ENCODE measurements around the gene ADCY7.

DNA sequence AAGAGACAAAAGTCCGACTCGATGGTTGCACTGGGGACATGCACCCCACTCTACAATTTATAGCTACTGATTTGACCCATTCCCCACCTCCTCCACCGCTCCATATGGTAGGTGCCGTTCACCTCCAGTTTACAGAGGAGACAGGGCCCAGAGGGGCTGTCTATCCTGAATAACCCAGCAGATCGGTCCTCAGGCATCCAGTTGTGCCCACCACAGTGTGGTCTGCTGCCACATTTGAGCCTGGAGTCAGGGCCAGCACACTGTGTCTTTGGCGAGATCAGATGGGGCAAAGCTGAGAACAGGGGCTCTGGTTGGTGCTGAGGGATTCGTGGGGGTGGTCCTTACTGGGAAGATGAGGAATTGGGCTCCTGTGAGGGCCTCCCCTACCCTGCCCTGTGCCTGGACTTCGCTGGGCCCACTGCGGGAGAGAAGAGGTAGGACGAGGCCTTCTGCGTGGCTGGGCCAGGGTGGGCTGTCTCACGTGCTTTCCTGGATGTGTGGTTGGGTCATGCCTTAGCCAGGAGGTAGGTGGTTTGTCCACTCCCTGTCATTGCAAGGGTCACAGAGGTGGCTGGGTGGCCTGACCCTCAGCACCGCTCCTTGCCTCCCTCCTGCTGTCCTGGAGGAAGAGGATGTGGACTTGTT lies 2.8 kb downstream of the ADCY7 start:
- TF ChIP-seq EZH2 (optimal IDR thresholded peaks at IDR 0.05; ENCODE audit: low read depth, low read length): no peak
- TF ChIP-seq, protein P1, sequence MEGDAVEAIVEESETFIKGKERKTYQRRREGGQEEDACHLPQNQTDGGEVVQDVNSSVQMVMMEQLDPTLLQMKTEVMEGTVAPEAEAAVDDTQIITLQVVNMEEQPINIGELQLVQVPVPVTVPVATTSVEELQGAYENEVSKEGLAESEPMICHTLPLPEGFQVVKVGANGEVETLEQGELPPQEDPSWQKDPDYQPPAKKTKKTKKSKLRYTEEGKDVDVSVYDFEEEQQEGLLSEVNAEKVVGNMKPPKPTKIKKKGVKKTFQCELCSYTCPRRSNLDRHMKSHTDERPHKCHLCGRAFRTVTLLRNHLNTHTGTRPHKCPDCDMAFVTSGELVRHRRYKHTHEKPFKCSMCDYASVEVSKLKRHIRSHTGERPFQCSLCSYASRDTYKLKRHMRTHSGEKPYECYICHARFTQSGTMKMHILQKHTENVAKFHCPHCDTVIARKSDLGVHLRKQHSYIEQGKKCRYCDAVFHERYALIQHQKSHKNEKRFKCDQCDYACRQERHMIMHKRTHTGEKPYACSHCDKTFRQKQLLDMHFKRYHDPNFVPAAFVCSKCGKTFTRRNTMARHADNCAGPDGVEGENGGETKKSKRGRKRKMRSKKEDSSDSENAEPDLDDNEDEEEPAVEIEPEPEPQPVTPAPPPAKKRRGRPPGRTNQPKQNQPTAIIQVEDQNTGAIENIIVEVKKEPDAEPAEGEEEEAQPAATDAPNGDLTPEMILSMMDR (IDR thresholded peaks at IDR 0.05; ENCODE audit: low read length): no peak

Measured in MM.1S (cell line).